Measurements from ENCODE around the gene RPS4Y2.

DNA sequence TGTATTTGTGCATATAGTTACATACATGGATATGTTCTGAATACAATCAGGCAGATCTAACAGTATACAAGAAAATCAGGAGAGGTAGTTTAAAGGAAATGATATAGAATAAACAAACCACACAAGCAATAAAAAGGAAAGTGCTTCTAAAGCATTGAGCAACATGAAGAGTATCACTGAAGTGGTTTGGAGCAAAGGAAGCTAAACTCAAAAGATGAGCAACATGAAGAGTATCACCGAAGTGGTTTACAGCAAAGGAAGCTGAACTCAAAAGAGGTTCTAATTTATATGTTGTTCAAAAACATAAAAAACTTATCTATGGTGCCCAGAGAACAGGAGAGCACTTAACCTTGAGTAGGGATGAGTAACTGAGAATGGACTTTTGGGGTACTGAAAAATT, 29.1 kb downstream of the RPS4Y2 start:
- TF ChIP-seq, protein P1, sequence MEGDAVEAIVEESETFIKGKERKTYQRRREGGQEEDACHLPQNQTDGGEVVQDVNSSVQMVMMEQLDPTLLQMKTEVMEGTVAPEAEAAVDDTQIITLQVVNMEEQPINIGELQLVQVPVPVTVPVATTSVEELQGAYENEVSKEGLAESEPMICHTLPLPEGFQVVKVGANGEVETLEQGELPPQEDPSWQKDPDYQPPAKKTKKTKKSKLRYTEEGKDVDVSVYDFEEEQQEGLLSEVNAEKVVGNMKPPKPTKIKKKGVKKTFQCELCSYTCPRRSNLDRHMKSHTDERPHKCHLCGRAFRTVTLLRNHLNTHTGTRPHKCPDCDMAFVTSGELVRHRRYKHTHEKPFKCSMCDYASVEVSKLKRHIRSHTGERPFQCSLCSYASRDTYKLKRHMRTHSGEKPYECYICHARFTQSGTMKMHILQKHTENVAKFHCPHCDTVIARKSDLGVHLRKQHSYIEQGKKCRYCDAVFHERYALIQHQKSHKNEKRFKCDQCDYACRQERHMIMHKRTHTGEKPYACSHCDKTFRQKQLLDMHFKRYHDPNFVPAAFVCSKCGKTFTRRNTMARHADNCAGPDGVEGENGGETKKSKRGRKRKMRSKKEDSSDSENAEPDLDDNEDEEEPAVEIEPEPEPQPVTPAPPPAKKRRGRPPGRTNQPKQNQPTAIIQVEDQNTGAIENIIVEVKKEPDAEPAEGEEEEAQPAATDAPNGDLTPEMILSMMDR (IDR thresholded peaks at IDR 0.05; ENCODE audit: insufficient read depth, low read length, poor library complexity, severe bottlenecking), result no peak
- no peak for TF ChIP-seq EZH2phosphoT487 (conservative IDR thresholded peaks at IDR 0.05; ENCODE audit: low read length)
